ENCODE results near the gene A2M.

Gene A2M

DNA sequence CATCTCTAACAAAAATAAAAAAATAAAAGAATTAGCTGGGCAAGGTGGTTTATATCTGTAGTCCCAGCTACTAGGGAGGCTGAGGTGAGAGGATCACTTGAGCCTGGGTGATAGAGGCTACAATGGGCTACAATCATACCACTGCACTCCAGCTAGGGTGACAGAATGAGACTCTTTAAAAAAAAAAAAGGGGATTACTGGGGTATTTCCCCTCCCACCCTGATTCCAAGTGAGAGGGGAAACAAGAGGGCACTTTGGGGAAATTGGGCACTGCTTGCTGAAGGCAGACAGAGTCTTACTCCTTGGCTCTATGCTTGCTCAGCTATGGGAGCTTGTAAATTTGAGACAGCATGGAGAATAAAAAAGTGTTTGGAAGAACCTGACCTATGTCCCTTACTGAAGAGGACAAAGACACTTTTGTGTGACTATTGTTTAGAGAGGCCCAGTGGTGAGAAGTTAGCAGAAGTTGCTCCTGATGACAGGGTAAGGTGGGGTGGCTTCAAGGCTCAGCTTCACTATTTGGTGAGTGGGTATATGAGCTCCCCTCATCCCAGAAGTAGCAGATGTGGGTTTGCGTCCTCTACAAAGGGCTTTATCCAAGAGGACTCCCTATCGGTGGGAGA is 82.3 kb downstream of the A2M start:
- no peak for DNase-seq

- no peak for DNase-seq
Measured at GRCh38 chr12:9032202-9032964, 83.3 kb downstream of the A2M start.

DNA sequence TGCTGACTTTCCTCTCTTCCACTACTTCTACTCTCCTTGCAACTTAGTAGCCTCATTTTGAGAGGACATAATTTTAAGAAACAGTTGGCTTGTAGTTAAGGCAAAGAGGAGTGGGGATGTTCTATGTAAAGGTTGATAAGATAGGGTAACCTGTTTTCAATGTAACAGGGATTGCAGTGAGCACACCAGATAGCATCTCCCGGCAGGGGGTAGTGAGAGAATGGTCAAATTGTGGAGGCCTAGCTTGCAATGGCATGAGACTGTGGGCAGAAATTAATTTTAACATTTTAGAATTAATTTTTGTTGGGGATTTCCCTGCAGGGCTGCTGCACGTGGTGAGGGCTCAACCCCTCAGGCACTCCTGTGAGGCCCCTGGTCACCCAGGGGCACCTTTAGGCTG is 84.9 kb downstream of the A2M start:
- DNase-seq = no peak

- DNase-seq = no peak
Measured at GRCh38 chr12:9027161-9028059, 88.3 kb downstream of the A2M start.

DNA sequence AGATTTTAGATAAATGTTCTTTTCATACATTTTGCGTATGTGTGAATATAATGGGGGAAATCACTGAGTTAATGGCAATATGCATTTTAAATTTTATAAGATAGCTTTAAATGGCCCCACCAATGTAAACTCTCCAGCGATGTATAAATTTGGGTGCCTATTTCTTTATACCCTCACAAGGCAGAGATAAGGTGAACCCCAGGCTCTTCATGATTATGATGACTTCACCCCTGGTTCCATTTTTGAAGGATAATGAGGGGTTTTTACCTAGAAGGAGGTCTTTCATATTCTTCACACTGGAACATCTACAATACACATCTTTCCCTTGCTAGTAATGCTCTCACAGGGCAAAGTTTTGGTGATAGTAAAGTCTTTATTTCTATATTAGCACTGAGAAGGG is 91.2 kb downstream of the A2M start:
- DNase-seq = no peak

DNA sequence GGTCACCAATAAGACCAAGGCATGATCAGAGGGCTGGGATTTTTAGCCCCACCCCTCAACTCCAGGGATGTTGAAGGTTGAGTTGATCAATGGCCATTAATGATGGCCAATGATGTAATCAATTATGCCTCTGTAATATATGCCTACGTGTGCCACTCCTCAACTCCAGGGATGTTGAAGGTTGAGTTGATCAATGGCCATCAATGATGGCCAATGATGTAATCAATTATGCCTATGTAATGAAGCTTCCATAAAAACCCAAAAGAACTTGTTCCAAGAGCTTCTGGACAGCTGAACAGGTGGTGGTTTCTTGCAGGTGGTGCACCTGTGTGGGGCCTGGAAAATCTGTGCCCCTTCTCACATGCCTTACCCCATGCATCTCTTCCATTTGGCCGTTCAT is 93.1 kb downstream of the A2M start:
- no peak for DNase-seq

All from NCI-H2107 (cell line).